K562 (cell line): ENCODE measurements around the gene AGO3. TPM values are rescaled to one million over a fixed set of nuclear protein-coding genes. Genes with fewer than 3 reads are reported as not detected.
A peak's percentile ranks its signal among the peaks of the same experiment; 100 is the strongest.

Experiments used
- CAMTA2 ChIP-seq: fragments of 250-450 bp; sonication (Bioruptor Pico); conservative IDR thresholded peaks from 2 replicates; pipeline ENCODE4 v1.5.1; 2022
- E2F3 ChIP-seq: fragments of 250-450 bp; sonication (Bioruptor Pico); IDR thresholded peaks from 2 replicates; pipeline ENCODE4 v1.4.0; 2020; ENCODE audit warnings: mild to moderate bottlenecking
- FOXJ2 ChIP-seq: fragments of 200-800 bp; sonication (Bioruptor generic); IDR thresholded peaks from 2 replicates; pipeline ENCODE4 v1.6.1; 2016; ENCODE audit warnings: missing genetic modification characterization, missing compliant biosample characterization
- KLF10 ChIP-seq: fragments of 250-450 bp; sonication (Bioruptor Pico); IDR thresholded peaks from 2 replicates; pipeline ENCODE4 v1.6.1; 2021; ENCODE audit warnings: matching md5 sums
- KLF13 ChIP-seq: fragments of 450-650 bp; IDR thresholded peaks from 2 replicates; pipeline ENCODE4 v1.6.1; 2016; ENCODE audit warnings: missing genetic modification characterization, low read depth, mild to moderate bottlenecking, missing compliant biosample characterization, moderate library complexity, borderline replicate concordance
- NR2C2 ChIP-seq, 2 experiments: fragments of 200-800 bp in 1 of 2; sonication (Bioruptor generic) in 1 of 2; sonication (generic) in 1 of 2; formaldehyde crosslinking in 1 of 2; IDR thresholded peaks; 2 replicates each; pipeline versions ENCODE4 v1.6.1 to v1.8.0; 2016 to 2022; ENCODE audit warnings: mild to moderate bottlenecking in 1 of 2, missing compliant biosample characterization in 1 of 2, missing genetic modification characterization in 1 of 2, missing genetic modification reagents in 1 of 2
- ZBTB17 ChIP-seq: fragments of 450-650 bp; formaldehyde crosslinking; IDR thresholded peaks from 2 replicates; pipeline ENCODE4 v1.4.0; 2020; ENCODE audit warnings: mild to moderate bottlenecking
- ZNF445 ChIP-seq: fragments of 250-450 bp; sonication (Bioruptor Pico); IDR thresholded peaks from 2 replicates; pipeline ENCODE4 v1.4.0; 2020; ENCODE audit warnings: low read depth, mild to moderate bottlenecking, moderate library complexity
- ZNF551 ChIP-seq: fragments of 250-450 bp; sonication (Bioruptor Pico); IDR thresholded peaks from 2 replicates; pipeline ENCODE4 v1.5.0; 2021; ENCODE audit warnings: mild to moderate bottlenecking, moderate library complexity
- ZNF766 ChIP-seq: fragments of 200-800 bp; sonication (Bioruptor generic); conservative IDR thresholded peaks from 2 replicates; pipeline ENCODE4 v1.6.1; 2016; ENCODE audit warnings: missing genetic modification characterization, missing compliant biosample characterization
- polyA plus RNA-seq, 8 experiments: library from polyadenylated mRNA; depleted of rRNA in 4 of 8; stranded (reverse) in 5 of 8; unstranded in 3 of 8; fragments of >200 nt; fragmentation: Nextera tagmentation in 2 of 8; fragmentation: Illumina TruSeq in 1 of 8; extraction: Ambion mirVana in 2 of 8; extraction: Trizol in 1 of 8; gene quantifications; 2 replicates each; pipeline versions ENCODE4 v1.2.1 to v1.2.3, GENCODE V29; 2011 to 2014; ENCODE audit warnings: inconsistent platforms in 1 of 8, missing spikeins in 1 of 8
- total RNA-seq, 7 experiments: library from RNA; depleted of rRNA in 6 of 7; stranded (reverse); fragments of >200 nt in 6 of 7; fragmentation: Illumina TruSeq in 2 of 7; extraction: Trizol in 2 of 7; gene quantifications; 2 replicates each; pipeline versions ENCODE4 v1.2.1 to v1.2.3, GENCODE V29; 2011 to 2021; ENCODE audit warnings: low replicate concordance in 1 of 7
- TF ChIP-seq, protein P1 (sequence below): sonication (generic); formaldehyde crosslinking; IDR thresholded peaks from 2 replicates; pipeline ENCODE4 v1.8.0; 2022; ENCODE audit warnings: mild to moderate bottlenecking, missing genetic modification reagents
- TF ChIP-seq, protein P2 (sequence below): fragments of 450-650 bp; IDR thresholded peaks from 2 replicates; pipeline ENCODE4 v1.7.0; 2016; ENCODE audit warnings: borderline replicate concordance
- TF ChIP-seq, protein P3 (sequence below): IDR thresholded peaks from 2 replicates; pipeline ENCODE4 v1.6.1; 2011; ENCODE audit warnings: borderline replicate concordance, low read depth, mild to moderate bottlenecking, moderate library complexity, low read length; ENCODE audit not compliant: insufficient read depth, poor library complexity, severe bottlenecking
- TF ChIP-seq, protein P4 (sequence below): fragments of 250-450 bp; sonication (Bioruptor Pico); IDR thresholded peaks from 2 replicates; pipeline ENCODE4 v1.8.0; 2021; ENCODE audit warnings: mild to moderate bottlenecking, moderate library complexity
- TF ChIP-seq, protein P5 (sequence below): sonication (generic); formaldehyde crosslinking; IDR thresholded peaks from 2 replicates; pipeline ENCODE4 v1.9.0; 2022; ENCODE audit warnings: mild to moderate bottlenecking, missing genetic modification reagents

AGO3 gene
- total and polyA plus RNA-seq, 9 of the 15 experiments (the other 6 are each of a cell fraction or from before 2014, with no cell fraction given): 4.5 to 41.5 (median 22.7) TPM

DNA sequence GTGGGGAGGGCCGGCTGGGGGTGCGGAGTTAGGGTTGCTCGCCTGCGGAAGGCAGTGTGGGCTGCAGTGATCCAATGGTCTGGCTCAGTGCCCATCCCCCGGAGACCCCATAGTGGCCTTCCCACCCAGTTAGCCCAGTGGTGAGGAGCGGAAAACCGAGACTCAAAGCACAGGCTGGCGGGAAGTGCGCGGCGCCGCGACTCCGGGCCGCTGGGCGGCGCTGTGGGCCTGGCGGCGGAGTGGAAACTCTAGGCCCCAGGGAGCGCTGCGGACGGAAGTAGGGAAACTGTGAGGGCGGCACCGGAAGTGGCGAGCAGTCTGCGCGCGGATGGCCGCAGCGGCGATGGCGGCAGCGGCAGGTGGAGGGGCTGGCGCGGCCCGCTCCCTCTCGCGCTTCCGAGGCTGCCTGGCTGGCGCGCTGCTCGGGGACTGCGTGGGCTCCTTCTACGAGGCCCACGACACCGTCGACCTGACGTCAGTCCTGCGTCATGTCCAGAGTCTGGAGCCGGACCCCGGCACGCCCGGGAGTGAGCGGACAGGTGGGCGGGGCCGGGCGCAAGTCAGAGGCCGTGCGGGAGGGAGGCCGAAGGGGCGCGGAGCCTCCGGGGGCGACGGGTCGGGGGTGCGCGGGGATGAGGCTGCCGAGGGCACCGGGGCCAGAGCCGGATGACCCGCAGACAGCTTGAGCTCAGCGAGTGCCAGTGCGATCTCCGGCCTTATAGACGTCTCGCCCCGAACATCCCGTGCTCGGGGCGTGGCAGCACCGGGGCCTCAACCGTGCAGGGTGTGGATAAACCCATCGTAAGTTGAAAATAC lies 157.9 kb downstream of the AGO3 start, which contains the start of gene ADPRS (continued):
- TF ChIP-seq, protein P1, sequence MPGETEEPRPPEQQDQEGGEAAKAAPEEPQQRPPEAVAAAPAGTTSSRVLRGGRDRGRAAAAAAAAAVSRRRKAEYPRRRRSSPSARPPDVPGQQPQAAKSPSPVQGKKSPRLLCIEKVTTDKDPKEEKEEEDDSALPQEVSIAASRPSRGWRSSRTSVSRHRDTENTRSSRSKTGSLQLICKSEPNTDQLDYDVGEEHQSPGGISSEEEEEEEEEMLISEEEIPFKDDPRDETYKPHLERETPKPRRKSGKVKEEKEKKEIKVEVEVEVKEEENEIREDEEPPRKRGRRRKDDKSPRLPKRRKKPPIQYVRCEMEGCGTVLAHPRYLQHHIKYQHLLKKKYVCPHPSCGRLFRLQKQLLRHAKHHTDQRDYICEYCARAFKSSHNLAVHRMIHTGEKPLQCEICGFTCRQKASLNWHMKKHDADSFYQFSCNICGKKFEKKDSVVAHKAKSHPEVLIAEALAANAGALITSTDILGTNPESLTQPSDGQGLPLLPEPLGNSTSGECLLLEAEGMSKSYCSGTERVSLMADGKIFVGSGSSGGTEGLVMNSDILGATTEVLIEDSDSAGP (CRISPR knock-in tag): no peak
- TF ChIP-seq E2F3 (CRISPR knock-in tag): peak; percentile 90
- TF ChIP-seq FOXJ2 (tag): no peak
- TF ChIP-seq, protein P2, sequence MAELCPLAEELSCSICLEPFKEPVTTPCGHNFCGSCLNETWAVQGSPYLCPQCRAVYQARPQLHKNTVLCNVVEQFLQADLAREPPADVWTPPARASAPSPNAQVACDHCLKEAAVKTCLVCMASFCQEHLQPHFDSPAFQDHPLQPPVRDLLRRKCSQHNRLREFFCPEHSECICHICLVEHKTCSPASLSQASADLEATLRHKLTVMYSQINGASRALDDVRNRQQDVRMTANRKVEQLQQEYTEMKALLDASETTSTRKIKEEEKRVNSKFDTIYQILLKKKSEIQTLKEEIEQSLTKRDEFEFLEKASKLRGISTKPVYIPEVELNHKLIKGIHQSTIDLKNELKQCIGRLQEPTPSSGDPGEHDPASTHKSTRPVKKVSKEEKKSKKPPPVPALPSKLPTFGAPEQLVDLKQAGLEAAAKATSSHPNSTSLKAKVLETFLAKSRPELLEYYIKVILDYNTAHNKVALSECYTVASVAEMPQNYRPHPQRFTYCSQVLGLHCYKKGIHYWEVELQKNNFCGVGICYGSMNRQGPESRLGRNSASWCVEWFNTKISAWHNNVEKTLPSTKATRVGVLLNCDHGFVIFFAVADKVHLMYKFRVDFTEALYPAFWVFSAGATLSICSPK: no peak
- TF ChIP-seq, protein P3, sequence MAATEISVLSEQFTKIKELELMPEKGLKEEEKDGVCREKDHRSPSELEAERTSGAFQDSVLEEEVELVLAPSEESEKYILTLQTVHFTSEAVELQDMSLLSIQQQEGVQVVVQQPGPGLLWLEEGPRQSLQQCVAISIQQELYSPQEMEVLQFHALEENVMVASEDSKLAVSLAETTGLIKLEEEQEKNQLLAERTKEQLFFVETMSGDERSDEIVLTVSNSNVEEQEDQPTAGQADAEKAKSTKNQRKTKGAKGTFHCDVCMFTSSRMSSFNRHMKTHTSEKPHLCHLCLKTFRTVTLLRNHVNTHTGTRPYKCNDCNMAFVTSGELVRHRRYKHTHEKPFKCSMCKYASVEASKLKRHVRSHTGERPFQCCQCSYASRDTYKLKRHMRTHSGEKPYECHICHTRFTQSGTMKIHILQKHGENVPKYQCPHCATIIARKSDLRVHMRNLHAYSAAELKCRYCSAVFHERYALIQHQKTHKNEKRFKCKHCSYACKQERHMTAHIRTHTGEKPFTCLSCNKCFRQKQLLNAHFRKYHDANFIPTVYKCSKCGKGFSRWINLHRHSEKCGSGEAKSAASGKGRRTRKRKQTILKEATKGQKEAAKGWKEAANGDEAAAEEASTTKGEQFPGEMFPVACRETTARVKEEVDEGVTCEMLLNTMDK: peak; percentile 99
- TF ChIP-seq KLF10 (CRISPR knock-in tag): no peak
- 0 out of 2 replicates have a peak, but pooled peaks have one; percentile 31 for TF ChIP-seq CAMTA2 (CRISPR knock-in tag)
- TF ChIP-seq, protein P4, sequence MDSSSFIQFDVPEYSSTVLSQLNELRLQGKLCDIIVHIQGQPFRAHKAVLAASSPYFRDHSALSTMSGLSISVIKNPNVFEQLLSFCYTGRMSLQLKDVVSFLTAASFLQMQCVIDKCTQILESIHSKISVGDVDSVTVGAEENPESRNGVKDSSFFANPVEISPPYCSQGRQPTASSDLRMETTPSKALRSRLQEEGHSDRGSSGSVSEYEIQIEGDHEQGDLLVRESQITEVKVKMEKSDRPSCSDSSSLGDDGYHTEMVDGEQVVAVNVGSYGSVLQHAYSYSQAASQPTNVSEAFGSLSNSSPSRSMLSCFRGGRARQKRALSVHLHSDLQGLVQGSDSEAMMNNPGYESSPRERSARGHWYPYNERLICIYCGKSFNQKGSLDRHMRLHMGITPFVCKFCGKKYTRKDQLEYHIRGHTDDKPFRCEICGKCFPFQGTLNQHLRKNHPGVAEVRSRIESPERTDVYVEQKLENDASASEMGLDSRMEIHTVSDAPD (CRISPR knock-in tag): no peak
- TF ChIP-seq KLF13 (tag): peak; percentile 99
- TF ChIP-seq ZBTB17: peak; percentile 86
- TF ChIP-seq ZNF551 (CRISPR knock-in tag): no peak
- TF ChIP-seq, protein P5, sequence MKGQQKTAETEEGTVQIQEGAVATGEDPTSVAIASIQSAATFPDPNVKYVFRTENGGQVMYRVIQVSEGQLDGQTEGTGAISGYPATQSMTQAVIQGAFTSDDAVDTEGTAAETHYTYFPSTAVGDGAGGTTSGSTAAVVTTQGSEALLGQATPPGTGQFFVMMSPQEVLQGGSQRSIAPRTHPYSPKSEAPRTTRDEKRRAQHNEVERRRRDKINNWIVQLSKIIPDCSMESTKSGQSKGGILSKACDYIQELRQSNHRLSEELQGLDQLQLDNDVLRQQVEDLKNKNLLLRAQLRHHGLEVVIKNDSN (CRISPR knock-in tag): peak; percentile 54; the same call in 1 of the 2 replicates
- no peak for TF ChIP-seq ZNF445 (CRISPR knock-in tag)
- peak; percentile 87 for TF ChIP-seq NR2C2 (CRISPR knock-in tag; IDR thresholded peaks at IDR 0.05)
- peak; percentile 78 for TF ChIP-seq NR2C2 (tag; IDR thresholded peaks at IDR 0.05)
- 0 out of 2 replicates have a peak, but pooled peaks have one; percentile 33 for TF ChIP-seq ZNF766
